Measurements from ENCODE around the gene ADAMTS17.

DNA sequence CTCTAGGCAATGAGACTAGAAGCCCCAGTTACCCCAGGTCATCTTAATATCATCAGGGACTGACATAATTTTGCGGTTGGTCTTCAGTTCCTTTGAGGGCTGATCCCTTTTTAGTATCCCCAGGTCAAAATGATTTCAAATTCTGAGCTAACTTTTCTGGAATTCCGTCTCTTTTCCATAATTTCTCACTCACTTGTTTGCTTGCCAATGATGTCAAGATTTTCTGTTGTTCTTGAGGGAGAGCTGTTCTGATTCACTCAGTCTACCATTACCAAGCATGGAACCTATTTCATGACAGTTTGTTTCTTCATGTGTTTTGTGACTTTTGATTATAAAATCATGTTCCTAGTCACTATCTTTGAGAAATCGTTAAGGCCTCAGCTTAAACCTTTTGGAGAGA, 418.1 kb downstream of the ADAMTS17 start:
- TF ChIP-seq CTCF (IDR thresholded peaks at IDR 0.05; ENCODE audit: borderline replicate concordance, extremely low read depth, low read length, poor library complexity, severe bottlenecking) (no peak), EZH2 (IDR thresholded peaks at IDR 0.05; ENCODE audit: borderline replicate concordance, low read depth, low read length, severe bottlenecking) (no peak)
